H9 (cell line): ENCODE results near the gene CD19. TPM values are rescaled to one million over a fixed set of nuclear protein-coding genes. Genes with fewer than 3 reads are reported as not detected.

ENCODE experiments used
- DNase-seq: peaks from one replicate; pipeline ENCODE4 v3.0.0-alpha.2; 2017
- H2AFZ ChIP-seq: one replicate; pipeline ENCODE4 v1.6.1; 2013; ENCODE audit warnings: mild to moderate bottlenecking, low read length, control low read depth, moderate library complexity
- H2AK5ac ChIP-seq: 2 replicates; pipeline ENCODE4 v1.6.1; 2013; ENCODE audit warnings: low read length, control low read depth, mixed read lengths; ENCODE audit not compliant: insufficient read length
- H2BK120ac ChIP-seq: one replicate; pipeline ENCODE4 v1.6.1; 2013; ENCODE audit warnings: low read depth, mild to moderate bottlenecking, low read length, control low read depth, inconsistent platforms; ENCODE audit not compliant: poor library complexity, severe bottlenecking
- H2BK12ac ChIP-seq: 2 replicates; pipeline ENCODE4 v1.6.1; 2013; ENCODE audit warnings: low read length, control low read depth, mixed read lengths, low read depth; ENCODE audit not compliant: insufficient read length
- H2BK15ac ChIP-seq: 2 replicates; pipeline ENCODE4 v1.6.1; 2013; ENCODE audit warnings: low read depth, low read length, control low read depth
- H2BK20ac ChIP-seq: one replicate; pipeline ENCODE4 v1.6.1; 2013; ENCODE audit warnings: low read depth, mild to moderate bottlenecking, low read length, control low read depth, inconsistent platforms; ENCODE audit not compliant: poor library complexity, severe bottlenecking
- H2BK5ac ChIP-seq: 2 replicates; pipeline ENCODE4 v1.6.1; 2013; ENCODE audit warnings: low read length, control low read depth, mixed read lengths; ENCODE audit not compliant: insufficient read length
- H3K14ac ChIP-seq: 2 replicates; pipeline ENCODE4 v1.6.1; 2013; ENCODE audit warnings: low read length, control low read depth; ENCODE audit not compliant: insufficient read depth
- H3K18ac ChIP-seq: 2 replicates; pipeline ENCODE4 v1.6.1; 2013; ENCODE audit warnings: low read depth, mild to moderate bottlenecking, mixed read lengths, low read length, control low read depth; ENCODE audit not compliant: insufficient read length
- H3K23ac ChIP-seq: 2 replicates; pipeline ENCODE4 v1.6.1; 2013; ENCODE audit warnings: low read length, control low read depth, mixed read lengths, low read depth; ENCODE audit not compliant: insufficient read length
- H3K23me2 ChIP-seq: 2 replicates; pipeline ENCODE4 v1.6.1; 2013; ENCODE audit warnings: low read depth, mild to moderate bottlenecking, mixed read lengths, low read length, control low read depth; ENCODE audit not compliant: insufficient read length, poor library complexity, severe bottlenecking
- H3K27ac ChIP-seq: 2 replicates; pipeline ENCODE4 v1.5.1; 2013; ENCODE audit warnings: low read length, control low read depth, mixed read lengths, low read depth; ENCODE audit not compliant: insufficient read length
- H3K27me3 ChIP-seq: 2 replicates; pipeline ENCODE4 v1.6.1; 2013; ENCODE audit warnings: low read length, control low read depth, inconsistent platforms; ENCODE audit not compliant: insufficient read depth
- H3K4ac ChIP-seq: 2 replicates; pipeline ENCODE4 v1.6.1; 2013; ENCODE audit warnings: low read depth, mild to moderate bottlenecking, control low read depth, inconsistent platforms, low read length, moderate library complexity
- H3K4me1 ChIP-seq: 2 replicates; pipeline ENCODE4 v1.6.1; 2013; ENCODE audit warnings: low read length, control low read depth, inconsistent platforms; ENCODE audit not compliant: insufficient read depth
- H3K4me2 ChIP-seq: 2 replicates; pipeline ENCODE4 v1.6.1; 2013; ENCODE audit warnings: low read length, control low read depth, mixed read lengths; ENCODE audit not compliant: insufficient read length, insufficient read depth
- H3K56ac ChIP-seq: 2 replicates; pipeline ENCODE4 v1.6.1; 2013; ENCODE audit warnings: low read depth, mild to moderate bottlenecking, mixed read lengths, low read length, control low read depth; ENCODE audit not compliant: insufficient read length
- H3K79me1 ChIP-seq: 2 replicates; pipeline ENCODE4 v1.6.1; 2013; ENCODE audit warnings: low read depth, mild to moderate bottlenecking, moderate library complexity, low read length, control low read depth, inconsistent platforms; ENCODE audit not compliant: insufficient read depth, poor library complexity, severe bottlenecking
- H3K79me2 ChIP-seq: 2 replicates; pipeline ENCODE4 v1.6.1; 2013; ENCODE audit warnings: low read length, control low read depth, inconsistent platforms; ENCODE audit not compliant: insufficient read depth
- H3K9ac ChIP-seq: 2 replicates; pipeline ENCODE4 v1.6.1; 2013; ENCODE audit warnings: low read length, control low read depth, mixed read lengths; ENCODE audit not compliant: insufficient read length; ENCODE audit errors: extremely low read depth
- H3K9me3 ChIP-seq: one replicate; pipeline ENCODE4 v1.6.1; 2013; ENCODE audit warnings: low read depth, low read length, inconsistent platforms; ENCODE audit not compliant: control insufficient read depth
- H3T11ph ChIP-seq: one replicate; pipeline ENCODE4 v1.6.1; 2013; ENCODE audit warnings: mild to moderate bottlenecking, low read length, control low read depth, inconsistent platforms
- H4K20me1 ChIP-seq: one replicate; pipeline ENCODE4 v1.6.1; 2013; ENCODE audit not compliant: control insufficient read depth, insufficient read length, insufficient read depth
- H4K5ac ChIP-seq: 2 replicates; pipeline ENCODE4 v1.6.1; 2013; ENCODE audit warnings: low read depth, mild to moderate bottlenecking, mixed read lengths, low read length, control low read depth; ENCODE audit not compliant: insufficient read length
- H4K8ac ChIP-seq: replicated peaks from 2 replicates; pipeline ENCODE4 v1.6.1; 2013; ENCODE audit warnings: low read length, control low read depth, mixed read lengths, low read depth; ENCODE audit not compliant: insufficient read length
- H4K91ac ChIP-seq: 2 replicates; pipeline ENCODE4 v1.6.1; 2013; ENCODE audit warnings: low read depth, mild to moderate bottlenecking, moderate library complexity, mixed read lengths, low read length, control low read depth; ENCODE audit not compliant: insufficient read length
- H3K27ac Mint-ChIP-seq, 3 experiments: 2 replicates in 2 of 3; 3 replicates in 1 of 3; pipeline ENCODE4 v1.8.0; 2020 to 2021; ENCODE audit warnings: mixed read lengths in 3 of 3, mild to moderate bottlenecking in 1 of 3, moderate library complexity in 1 of 3
- H3K27me3 Mint-ChIP-seq: 2 replicates; pipeline ENCODE4 v1.8.0; 2021; ENCODE audit warnings: low read depth, mild to moderate bottlenecking, moderate library complexity, mixed read lengths
- H3K36me3 Mint-ChIP-seq, 3 experiments: 2 replicates in 2 of 3; 3 replicates in 1 of 3; pipeline ENCODE4 v1.8.0; 2020 to 2021; ENCODE audit warnings: low read depth in 3 of 3, mixed read lengths in 3 of 3; ENCODE audit not compliant: insufficient read depth in 1 of 3
- H3K4me1 Mint-ChIP-seq, 2 experiments: 2 replicates each; pipeline ENCODE4 v1.8.0; 2020; ENCODE audit warnings: mixed read lengths in 2 of 2
- H3K4me3 Mint-ChIP-seq, 2 experiments: 2 replicates in 1 of 2; 3 replicates in 1 of 2; pipeline ENCODE4 v1.8.0; 2020 to 2021; ENCODE audit warnings: mild to moderate bottlenecking in 2 of 2, mixed read lengths in 2 of 2, moderate library complexity in 1 of 2
- H3K9me3 Mint-ChIP-seq, 2 experiments: 2 replicates in 1 of 2; 3 replicates in 1 of 2; pipeline ENCODE4 v1.8.0; 2020; ENCODE audit warnings: mild to moderate bottlenecking in 2 of 2, mixed read lengths in 2 of 2, moderate library complexity in 1 of 2
- WGBS: extraction: QIAGEN DNeasy Blood & Tissue Kit; methylation state at CpG from one replicate; pipeline ENCODE4 v1.1.7; 2013; ENCODE audit warnings: missing lambda C conversion rate, low lambda C conversion rate, mixed read lengths; ENCODE audit not compliant: insufficient read length; ENCODE audit errors: extremely low coverage; 5-methylcytosine and 5-hydroxymethylcytosine counted together
- total RNA-seq: library from RNA; stranded (reverse); gene quantifications from 2 replicates; pipeline ENCODE4 v1.2.1, GENCODE V29; 2021
- TF ChIP-seq, protein P1 (sequence below): fragments of 200-600 bp; sonication (generic); conservative IDR thresholded peaks from 3 replicates; pipeline ENCODE4 v1.8.0; 2021; ENCODE audit warnings: antibody characterized with exemption, mild to moderate bottlenecking

Gene CD19
- total RNA-seq, 1 experiment from 2014 or later, result 0.50 TPM

DNA sequence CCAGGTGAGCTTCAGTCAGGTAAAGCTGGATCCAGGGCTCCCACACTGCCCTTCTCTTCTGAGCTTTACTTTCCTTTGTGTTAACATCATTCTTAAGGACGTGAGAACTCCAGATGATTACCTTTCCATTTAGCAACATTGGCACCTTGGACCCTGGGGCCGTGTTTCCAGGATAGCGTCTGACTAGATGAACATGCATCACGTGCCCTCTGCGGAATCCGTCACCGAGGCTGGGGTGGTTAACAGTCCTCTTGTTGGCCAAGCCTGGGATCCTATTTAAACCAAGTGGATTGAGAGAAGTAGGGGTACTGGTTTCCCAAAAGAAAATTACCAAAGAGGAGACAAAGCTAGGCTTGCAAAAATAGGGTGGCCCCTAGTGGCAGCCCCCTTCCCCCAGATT lies 49.2 kb downstream of the CD19 start:
- DNase-seq, result no peak
- H3K27ac Mint-ChIP-seq, result no peak overlapping the region
- Histone ChIP-seq H3K4ac (no peak overlapping the region), H3K23me2 (no peaks in the 10 kb centered on the region), H4K91ac (no peak overlapping the region), H2BK15ac (no peak overlapping the region), H2AK5ac (no peak overlapping the region), H4K5ac (no peak overlapping the region), H4K20me1 (no peaks in the 10 kb centered on the region), H2BK120ac (no peak overlapping the region), H3K18ac (no peak overlapping the region), H4K8ac (no peak overlapping the region), H3K9me3 (no peaks in the 10 kb centered on the region), H3K27me3 (no peaks in the 10 kb centered on the region), H2BK20ac (no peak overlapping the region), H2AFZ (no peak overlapping the region), H3K79me2 (no peaks in the 10 kb centered on the region), H3K14ac (no peak overlapping the region), H3K4me2 (no peak overlapping the region), H3K9ac (no peak overlapping the region), H3T11ph (no peak overlapping the region), H3K4me1 (no peaks in the 10 kb centered on the region), H2BK12ac (no peak overlapping the region), H3K79me1 (no peaks in the 10 kb centered on the region), H3K56ac (no peak overlapping the region), H3K27ac (no peak overlapping the region), H2BK5ac (no peak overlapping the region), H3K23ac (no peak overlapping the region)
- H3K9me3 Mint-ChIP-seq, result peaks cover 4 to 6% of the 10 kb centered on the region in 2 experiments; a peak in 3 of 5 replicates
- no peaks in the 10 kb centered on the region; a peak in 1 of 4 replicates for H3K4me1 Mint-ChIP-seq
- WGBS, result no CpG with 5 or more reads among the region's 7 CpGs
- peaks cover 19 to 43% (median 41%) of the 10 kb centered on the region in 3 experiments for H3K36me3 Mint-ChIP-seq
- TF ChIP-seq, protein P1, sequence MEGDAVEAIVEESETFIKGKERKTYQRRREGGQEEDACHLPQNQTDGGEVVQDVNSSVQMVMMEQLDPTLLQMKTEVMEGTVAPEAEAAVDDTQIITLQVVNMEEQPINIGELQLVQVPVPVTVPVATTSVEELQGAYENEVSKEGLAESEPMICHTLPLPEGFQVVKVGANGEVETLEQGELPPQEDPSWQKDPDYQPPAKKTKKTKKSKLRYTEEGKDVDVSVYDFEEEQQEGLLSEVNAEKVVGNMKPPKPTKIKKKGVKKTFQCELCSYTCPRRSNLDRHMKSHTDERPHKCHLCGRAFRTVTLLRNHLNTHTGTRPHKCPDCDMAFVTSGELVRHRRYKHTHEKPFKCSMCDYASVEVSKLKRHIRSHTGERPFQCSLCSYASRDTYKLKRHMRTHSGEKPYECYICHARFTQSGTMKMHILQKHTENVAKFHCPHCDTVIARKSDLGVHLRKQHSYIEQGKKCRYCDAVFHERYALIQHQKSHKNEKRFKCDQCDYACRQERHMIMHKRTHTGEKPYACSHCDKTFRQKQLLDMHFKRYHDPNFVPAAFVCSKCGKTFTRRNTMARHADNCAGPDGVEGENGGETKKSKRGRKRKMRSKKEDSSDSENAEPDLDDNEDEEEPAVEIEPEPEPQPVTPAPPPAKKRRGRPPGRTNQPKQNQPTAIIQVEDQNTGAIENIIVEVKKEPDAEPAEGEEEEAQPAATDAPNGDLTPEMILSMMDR, result no peak
- H3K4me3 Mint-ChIP-seq, result no peak overlapping the region
- no peaks in the 10 kb centered on the region for H3K27me3 Mint-ChIP-seq
